K562 (cell line): Measurements from ENCODE around the gene HARS1. TPM values are rescaled to one million over a fixed set of nuclear protein-coding genes. Genes with fewer than 3 reads are reported as not detected.

Source experiments
- BHLHE40 ChIP-seq: IDR thresholded peaks from 2 replicates; pipeline ENCODE4 v1.6.1; 2011; ENCODE audit warnings: low read length, improper control_type of control experiment
- CBX8 ChIP-seq: fragments of 200-600 bp; sonication (generic); IDR thresholded peaks from 2 replicates; pipeline ENCODE4 v1.6.1; 2012; ENCODE audit warnings: borderline replicate concordance, mixed run types, low read depth, mild to moderate bottlenecking, moderate library complexity, mixed read lengths, low read length, control low read depth, inconsistent platforms; ENCODE audit not compliant: poor library complexity, severe bottlenecking; ENCODE audit errors: extremely low read depth
- CEBPG ChIP-seq, 3 experiments: fragments of 200-800 bp in 1 of 3; sonication (Bioruptor generic) in 1 of 3; sonication (generic) in 1 of 3; formaldehyde crosslinking in 1 of 3; IDR thresholded peaks in 2 of 3; conservative IDR thresholded peaks in 1 of 3; 2 replicates each; pipeline versions ENCODE4 v1.6.1 to v1.8.0; 2016 to 2022; ENCODE audit warnings: missing compliant biosample characterization in 2 of 3, missing genetic modification characterization in 2 of 3, mild to moderate bottlenecking in 1 of 3, missing genetic modification reagents in 1 of 3
- CHCHD3 ChIP-seq: fragments of 250-450 bp; sonication (Bioruptor Pico); IDR thresholded peaks from 2 replicates; pipeline ENCODE4 v2.1.2; 2022; ENCODE audit warnings: mild to moderate bottlenecking
- COPS2 ChIP-seq: fragments of 450-650 bp; conservative IDR thresholded peaks from 2 replicates; pipeline ENCODE4 v1.6.1; 2016; ENCODE audit warnings: mild to moderate bottlenecking, moderate library complexity
- DPF2 ChIP-seq: fragments of 450-650 bp; IDR thresholded peaks from 2 replicates; pipeline ENCODE4 v1.6.1; 2016
- NFRKB ChIP-seq: fragments of 450-650 bp; IDR thresholded peaks from 2 replicates; pipeline ENCODE4 v1.6.1; 2016; ENCODE audit warnings: low read depth
- NUFIP1 ChIP-seq: fragments of 450-650 bp; IDR thresholded peaks from 2 replicates; pipeline ENCODE4 v1.6.1; 2018; ENCODE audit not compliant: partially characterized antibody
- ZNF124 ChIP-seq: sonication (generic); formaldehyde crosslinking; IDR thresholded peaks from 2 replicates; pipeline ENCODE4 v1.8.1; 2022; ENCODE audit warnings: missing genetic modification reagents
- ZNF165 ChIP-seq: fragments of 250-450 bp; sonication (Bioruptor Pico); IDR thresholded peaks from 2 replicates; pipeline ENCODE4 v1.4.0; 2020; ENCODE audit warnings: borderline replicate concordance
- ZNF184 ChIP-seq: sonication (generic); formaldehyde crosslinking; IDR thresholded peaks from 2 replicates; pipeline ENCODE4 v1.5.0; 2020; ENCODE audit warnings: missing genetic modification reagents
- ZNF197 ChIP-seq: fragments of 200-800 bp; sonication (Bioruptor generic); IDR thresholded peaks from 2 replicates; pipeline ENCODE4 v1.6.1; 2016; ENCODE audit warnings: low read depth, missing genetic modification characterization, missing compliant biosample characterization
- ZNF79 ChIP-seq: fragments of 250-450 bp; sonication (Bioruptor Pico); IDR thresholded peaks from 2 replicates; pipeline ENCODE4 v1.4.0; 2020; ENCODE audit warnings: low read depth, mild to moderate bottlenecking, moderate library complexity
- polyA plus RNA-seq, 8 experiments: library from polyadenylated mRNA; depleted of rRNA in 4 of 8; stranded (reverse) in 5 of 8; unstranded in 3 of 8; fragments of >200 nt; fragmentation: Nextera tagmentation in 2 of 8; fragmentation: Illumina TruSeq in 1 of 8; extraction: Ambion mirVana in 2 of 8; extraction: Trizol in 1 of 8; gene quantifications; 2 replicates each; pipeline versions ENCODE4 v1.2.1 to v1.2.3, GENCODE V29; 2011 to 2014; ENCODE audit warnings: inconsistent platforms in 1 of 8, missing spikeins in 1 of 8
- total RNA-seq, 7 experiments: library from RNA; depleted of rRNA in 6 of 7; stranded (reverse); fragments of >200 nt in 6 of 7; fragmentation: Illumina TruSeq in 2 of 7; extraction: Trizol in 2 of 7; gene quantifications; 2 replicates each; pipeline versions ENCODE4 v1.2.1 to v1.2.3, GENCODE V29; 2011 to 2021; ENCODE audit warnings: low replicate concordance in 1 of 7
- TF ChIP-seq, protein P1 (sequence below): sonication (generic); formaldehyde crosslinking; IDR thresholded peaks from 2 replicates; pipeline ENCODE4 v1.8.1; 2023; ENCODE audit warnings: mild to moderate bottlenecking, missing genetic modification reagents
- TF ChIP-seq, protein P2 (sequence below): sonication (generic); formaldehyde crosslinking; IDR thresholded peaks from 2 replicates; pipeline ENCODE4 v1.8.0; 2022; ENCODE audit warnings: mild to moderate bottlenecking, low read depth, missing genetic modification reagents
- TF ChIP-seq, protein P3 (sequence below): sonication (generic); formaldehyde crosslinking; IDR thresholded peaks from 2 replicates; pipeline ENCODE4 v1.8.1; 2023; ENCODE audit warnings: mild to moderate bottlenecking, missing genetic modification reagents, moderate library complexity
- TF ChIP-seq, protein P4 (sequence below): fragments of 250-450 bp; sonication (Bioruptor Pico); IDR thresholded peaks from 2 replicates; pipeline ENCODE4 v1.4.0; 2020; ENCODE audit warnings: mild to moderate bottlenecking, moderate library complexity, borderline replicate concordance

Gene HARS1
- total and polyA plus RNA-seq, 9 of the 15 experiments (the other 6 are each of a cell fraction or from before 2014, with no cell fraction given) = 13.5 to 88.5 (median 75.2) TPM

DNA sequence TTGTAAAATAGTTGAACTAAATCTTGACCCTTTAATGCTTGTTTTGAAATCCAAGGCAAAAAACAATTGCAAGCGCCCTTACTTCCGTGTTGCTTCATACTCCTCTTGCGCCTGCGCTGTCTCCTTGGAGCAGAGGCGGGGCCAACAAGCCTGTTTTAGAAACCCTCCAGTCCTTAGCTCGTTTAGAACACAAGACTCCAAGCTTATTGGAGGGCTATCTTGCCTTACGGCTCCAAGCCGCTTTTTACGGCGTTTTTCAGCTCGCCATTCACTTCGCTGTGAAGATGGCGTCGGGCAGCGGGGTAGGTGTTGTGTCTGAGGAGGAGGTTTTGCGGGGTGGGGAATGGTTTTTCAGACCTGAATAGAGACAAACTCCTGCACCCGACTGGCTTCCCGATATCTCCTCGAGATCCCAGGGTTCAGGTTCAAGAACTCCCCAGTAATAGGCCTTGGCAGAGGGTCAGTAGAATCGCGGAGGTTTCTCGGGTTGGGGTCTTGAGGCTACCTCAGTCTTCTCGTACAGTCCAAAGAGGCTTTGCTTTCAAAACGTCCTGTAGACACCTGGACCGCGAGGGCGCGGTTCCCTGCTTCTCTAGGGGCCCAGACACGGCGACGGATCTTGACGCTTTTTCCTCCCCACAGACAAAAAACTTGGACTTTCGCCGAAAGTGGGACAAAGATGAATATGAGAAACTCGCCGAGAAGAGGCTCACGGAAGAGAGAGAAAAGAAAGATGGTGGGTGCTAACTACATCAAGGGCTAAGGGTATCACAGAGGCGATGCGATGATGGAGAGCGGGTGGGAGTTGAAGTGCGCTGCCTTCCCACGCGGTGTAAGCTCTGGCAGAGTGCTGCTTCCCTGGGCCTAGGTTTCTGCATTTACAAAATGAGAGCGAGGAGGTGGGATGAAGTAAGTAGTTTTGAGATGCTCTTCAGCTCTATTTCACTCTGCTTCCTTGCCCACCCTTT is 9.3 kb upstream of the HARS1 start, which contains the start of gene ZMAT2 (continued):
- TF ChIP-seq ZNF165 (no peak), ZNF124 (CRISPR knock-in tag) (no peak), CHCHD3 (CRISPR knock-in tag) (no peak), ZNF79 (CRISPR knock-in tag) (no peak), DPF2 (no peak), ZNF184 (no peak), COPS2 (no peak), CEBPG (CRISPR knock-in tag; IDR thresholded peaks at IDR 0.05) (peak; percentile 89), CEBPG (tag; conservative IDR thresholded peaks at IDR 0.05 in 1 of 2, IDR thresholded peaks at IDR 0.05 in 1 of 2) (peak; percentile 89 to 92), ZNF197 (CRISPR knock-in tag) (no peak), NUFIP1 (no peak), NFRKB (peak; percentile 69), BHLHE40 (no peak), CBX8 (no peak)
- TF ChIP-seq, protein P1, sequence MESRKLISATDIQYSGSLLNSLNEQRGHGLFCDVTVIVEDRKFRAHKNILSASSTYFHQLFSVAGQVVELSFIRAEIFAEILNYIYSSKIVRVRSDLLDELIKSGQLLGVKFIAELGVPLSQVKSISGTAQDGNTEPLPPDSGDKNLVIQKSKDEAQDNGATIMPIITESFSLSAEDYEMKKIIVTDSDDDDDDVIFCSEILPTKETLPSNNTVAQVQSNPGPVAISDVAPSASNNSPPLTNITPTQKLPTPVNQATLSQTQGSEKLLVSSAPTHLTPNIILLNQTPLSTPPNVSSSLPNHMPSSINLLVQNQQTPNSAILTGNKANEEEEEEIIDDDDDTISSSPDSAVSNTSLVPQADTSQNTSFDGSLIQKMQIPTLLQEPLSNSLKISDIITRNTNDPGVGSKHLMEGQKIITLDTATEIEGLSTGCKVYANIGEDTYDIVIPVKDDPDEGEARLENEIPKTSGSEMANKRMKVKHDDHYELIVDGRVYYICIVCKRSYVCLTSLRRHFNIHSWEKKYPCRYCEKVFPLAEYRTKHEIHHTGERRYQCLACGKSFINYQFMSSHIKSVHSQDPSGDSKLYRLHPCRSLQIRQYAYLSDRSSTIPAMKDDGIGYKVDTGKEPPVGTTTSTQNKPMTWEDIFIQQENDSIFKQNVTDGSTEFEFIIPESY (CRISPR knock-in tag) = no peak
- TF ChIP-seq, protein P2, sequence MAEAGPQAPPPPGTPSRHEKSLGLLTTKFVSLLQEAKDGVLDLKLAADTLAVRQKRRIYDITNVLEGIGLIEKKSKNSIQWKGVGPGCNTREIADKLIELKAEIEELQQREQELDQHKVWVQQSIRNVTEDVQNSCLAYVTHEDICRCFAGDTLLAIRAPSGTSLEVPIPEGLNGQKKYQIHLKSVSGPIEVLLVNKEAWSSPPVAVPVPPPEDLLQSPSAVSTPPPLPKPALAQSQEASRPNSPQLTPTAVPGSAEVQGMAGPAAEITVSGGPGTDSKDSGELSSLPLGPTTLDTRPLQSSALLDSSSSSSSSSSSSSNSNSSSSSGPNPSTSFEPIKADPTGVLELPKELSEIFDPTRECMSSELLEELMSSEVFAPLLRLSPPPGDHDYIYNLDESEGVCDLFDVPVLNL (CRISPR knock-in tag) = no peak
- TF ChIP-seq, protein P3, sequence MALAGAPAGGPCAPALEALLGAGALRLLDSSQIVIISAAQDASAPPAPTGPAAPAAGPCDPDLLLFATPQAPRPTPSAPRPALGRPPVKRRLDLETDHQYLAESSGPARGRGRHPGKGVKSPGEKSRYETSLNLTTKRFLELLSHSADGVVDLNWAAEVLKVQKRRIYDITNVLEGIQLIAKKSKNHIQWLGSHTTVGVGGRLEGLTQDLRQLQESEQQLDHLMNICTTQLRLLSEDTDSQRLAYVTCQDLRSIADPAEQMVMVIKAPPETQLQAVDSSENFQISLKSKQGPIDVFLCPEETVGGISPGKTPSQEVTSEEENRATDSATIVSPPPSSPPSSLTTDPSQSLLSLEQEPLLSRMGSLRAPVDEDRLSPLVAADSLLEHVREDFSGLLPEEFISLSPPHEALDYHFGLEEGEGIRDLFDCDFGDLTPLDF = no peak
- TF ChIP-seq, protein P4, sequence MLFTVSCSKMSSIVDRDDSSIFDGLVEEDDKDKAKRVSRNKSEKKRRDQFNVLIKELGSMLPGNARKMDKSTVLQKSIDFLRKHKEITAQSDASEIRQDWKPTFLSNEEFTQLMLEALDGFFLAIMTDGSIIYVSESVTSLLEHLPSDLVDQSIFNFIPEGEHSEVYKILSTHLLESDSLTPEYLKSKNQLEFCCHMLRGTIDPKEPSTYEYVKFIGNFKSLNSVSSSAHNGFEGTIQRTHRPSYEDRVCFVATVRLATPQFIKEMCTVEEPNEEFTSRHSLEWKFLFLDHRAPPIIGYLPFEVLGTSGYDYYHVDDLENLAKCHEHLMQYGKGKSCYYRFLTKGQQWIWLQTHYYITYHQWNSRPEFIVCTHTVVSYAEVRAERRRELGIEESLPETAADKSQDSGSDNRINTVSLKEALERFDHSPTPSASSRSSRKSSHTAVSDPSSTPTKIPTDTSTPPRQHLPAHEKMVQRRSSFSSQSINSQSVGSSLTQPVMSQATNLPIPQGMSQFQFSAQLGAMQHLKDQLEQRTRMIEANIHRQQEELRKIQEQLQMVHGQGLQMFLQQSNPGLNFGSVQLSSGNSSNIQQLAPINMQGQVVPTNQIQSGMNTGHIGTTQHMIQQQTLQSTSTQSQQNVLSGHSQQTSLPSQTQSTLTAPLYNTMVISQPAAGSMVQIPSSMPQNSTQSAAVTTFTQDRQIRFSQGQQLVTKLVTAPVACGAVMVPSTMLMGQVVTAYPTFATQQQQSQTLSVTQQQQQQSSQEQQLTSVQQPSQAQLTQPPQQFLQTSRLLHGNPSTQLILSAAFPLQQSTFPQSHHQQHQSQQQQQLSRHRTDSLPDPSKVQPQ (CRISPR knock-in tag) = no peak
